Panc1 (cell line): ENCODE measurements around the gene FMO3. TPM values are rescaled to one million over a fixed set of nuclear protein-coding genes. Genes with fewer than 3 reads are reported as not detected.

Experiments
- ATAC-seq: fragments of 200-7000 bp; cut with Tn5 transposase; 2 replicates; pipeline ENCODE4 v1.9.1; 2020; ENCODE audit warnings: mild to moderate bottlenecking, moderate library complexity
- BruUV-seq: library from RNA; stranded (reverse); fragments of 400-500 nt; replicated peaks from 2 replicates; lab custom pipeline; 2021; lab: Mats Ljungman, UMichigan
- CTCF ChIA-PET: fragments of 300-600 bp; sonication (Branson Sonifier 250); formaldehyde crosslinking; loops from one replicate; lab custom pipeline; 2022; ENCODE audit warnings: antibody characterized with exemption; lab: Charles Lee
- POLR2A ChIA-PET: fragments of 300-600 bp; sonication (Branson Sonifier 250); formaldehyde crosslinking; loops from one replicate; lab custom pipeline; 2022; ENCODE audit warnings: antibody characterized with exemption; lab: Charles Lee
- DNase-seq: peaks from one replicate; pipeline ENCODE4 v3.0.0-alpha.2; 2010; ENCODE audit warnings: low read depth, low spot score
- H3K27ac ChIP-seq: 2 replicates; pipeline ENCODE4 v1.5.1; 2011; ENCODE audit warnings: mild to moderate bottlenecking, low read length, inconsistent platforms
- H3K27me3 ChIP-seq: fragments of 200-500 bp; sonication (Bioruptor generic); 2 replicates; pipeline ENCODE4 v1.6.0; 2014; ENCODE audit warnings: low read length, inconsistent platforms; ENCODE audit not compliant: control insufficient read depth, insufficient read depth
- H3K36me3 ChIP-seq: fragments of 200-500 bp; sonication (Bioruptor generic); 2 replicates; pipeline ENCODE4 v1.5.1; 2014; ENCODE audit warnings: inconsistent platforms, mild to moderate bottlenecking, low read length, moderate library complexity; ENCODE audit not compliant: control insufficient read depth, insufficient read depth
- H3K4me1 ChIP-seq: 2 replicates; pipeline ENCODE4 v1.5.1; 2011; ENCODE audit warnings: inconsistent platforms, mild to moderate bottlenecking, low read length, moderate library complexity; ENCODE audit not compliant: control insufficient read depth, insufficient read depth
- H3K4me3 ChIP-seq, 2 experiments: 2 replicates each; pipeline ENCODE4 v1.5.1; 2011 to 2012; ENCODE audit warnings: low read depth in 2 of 2, low read length in 2 of 2, mild to moderate bottlenecking in 2 of 2, inconsistent platforms in 1 of 2, moderate library complexity in 1 of 2
- H3K9me3 ChIP-seq: fragments of 200-500 bp; sonication (Bioruptor generic); 2 replicates; pipeline ENCODE4 v1.5.1; 2014; ENCODE audit warnings: low read depth, mild to moderate bottlenecking, inconsistent platforms, low read length, moderate library complexity; ENCODE audit not compliant: control insufficient read depth, insufficient read depth
- POLR2AphosphoS5 ChIP-seq: IDR thresholded peaks from 2 replicates; pipeline ENCODE4 v1.6.1; 2012; ENCODE audit warnings: mild to moderate bottlenecking, low read depth, low read length, moderate library complexity
- REST ChIP-seq, 2 experiments: IDR thresholded peaks; 2 replicates each; pipeline ENCODE4 v1.6.1; 2011 to 2012; ENCODE audit warnings: low read depth in 2 of 2, control low read depth in 1 of 2, low read length in 1 of 2, mild to moderate bottlenecking in 1 of 2, moderate library complexity in 1 of 2; ENCODE audit not compliant: insufficient read depth in 1 of 2
- SIN3A ChIP-seq: IDR thresholded peaks from 2 replicates; pipeline ENCODE4 v1.6.1; 2012; ENCODE audit warnings: low read depth, mild to moderate bottlenecking, low read length, moderate library complexity, borderline replicate concordance; ENCODE audit not compliant: insufficient read depth
- TCF7L2 ChIP-seq: IDR thresholded peaks from 2 replicates; pipeline ENCODE4 v1.6.1; 2011; ENCODE audit warnings: mild to moderate bottlenecking, low read depth, low read length, inconsistent platforms
- in situ Hi-C: cut with HindIII; loops from 2 replicates; pipeline ENCODE4 v1.10.0; 2016; ENCODE audit warnings: low sequenced_read_pairs, low pct_unique_long_range_greater_than_20kb
- intact Hi-C: fragments of 100-400 bp; cut with micrococcal nuclease; formaldehyde crosslinking; loops from one replicate; pipeline ENCODE4 v1.10.0; 2022; ENCODE audit not compliant: unreplicated experiment
- total RNA-seq: library from RNA; stranded (reverse); gene quantifications from one replicate; pipeline ENCODE4 v1.2.1, GENCODE V29; 2021; ENCODE audit not compliant: unreplicated experiment
- TF ChIP-seq, protein P1 (sequence below): fragments of 450-650 bp; IDR thresholded peaks from 2 replicates; pipeline ENCODE4 v1.5.1; 2017; ENCODE audit warnings: mild to moderate bottlenecking

The FMO3 gene
- total RNA-seq, 1 experiment from 2014 or later, result not detected

DNA sequence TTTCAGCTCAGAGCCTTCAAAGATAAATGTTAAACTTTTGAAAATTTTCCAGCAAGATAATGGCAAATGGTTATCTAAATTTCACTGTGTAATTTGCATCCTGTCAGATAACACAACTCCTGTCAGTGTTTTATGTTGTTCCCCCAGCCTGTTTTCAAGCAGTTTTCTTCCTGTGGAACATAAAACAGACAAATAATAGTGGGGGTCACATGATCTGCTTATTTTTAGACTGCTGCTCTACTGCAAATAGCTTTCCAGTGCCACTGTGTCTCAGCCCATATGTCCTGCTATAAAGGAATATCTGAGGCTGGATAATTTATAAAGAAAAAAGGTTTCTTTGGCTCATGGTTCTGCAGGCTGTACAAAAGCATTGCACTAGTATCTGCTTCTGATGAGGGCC lies 32.2 kb downstream of the FMO3 start:
- ATAC-seq, result no peak
- H3K36me3 ChIP-seq, result no peaks in the 10 kb centered on the region
- in situ Hi-C loops, result no loop called here
- CTCF ChIA-PET, result no interaction called here
- no peak overlapping the region for H3K4me3 ChIP-seq
- BruUV-seq, result no TSS peak
- TF ChIP-seq POLR2AphosphoS5 (no peak), SIN3A (no peak), REST (IDR thresholded peaks at IDR 0.05; ENCODE audit: insufficient read depth in 1 of 2, low read depth in 2 of 2, low read length in 1 of 2) (no peak), TCF7L2 (no peak)
- TF ChIP-seq, protein P1, sequence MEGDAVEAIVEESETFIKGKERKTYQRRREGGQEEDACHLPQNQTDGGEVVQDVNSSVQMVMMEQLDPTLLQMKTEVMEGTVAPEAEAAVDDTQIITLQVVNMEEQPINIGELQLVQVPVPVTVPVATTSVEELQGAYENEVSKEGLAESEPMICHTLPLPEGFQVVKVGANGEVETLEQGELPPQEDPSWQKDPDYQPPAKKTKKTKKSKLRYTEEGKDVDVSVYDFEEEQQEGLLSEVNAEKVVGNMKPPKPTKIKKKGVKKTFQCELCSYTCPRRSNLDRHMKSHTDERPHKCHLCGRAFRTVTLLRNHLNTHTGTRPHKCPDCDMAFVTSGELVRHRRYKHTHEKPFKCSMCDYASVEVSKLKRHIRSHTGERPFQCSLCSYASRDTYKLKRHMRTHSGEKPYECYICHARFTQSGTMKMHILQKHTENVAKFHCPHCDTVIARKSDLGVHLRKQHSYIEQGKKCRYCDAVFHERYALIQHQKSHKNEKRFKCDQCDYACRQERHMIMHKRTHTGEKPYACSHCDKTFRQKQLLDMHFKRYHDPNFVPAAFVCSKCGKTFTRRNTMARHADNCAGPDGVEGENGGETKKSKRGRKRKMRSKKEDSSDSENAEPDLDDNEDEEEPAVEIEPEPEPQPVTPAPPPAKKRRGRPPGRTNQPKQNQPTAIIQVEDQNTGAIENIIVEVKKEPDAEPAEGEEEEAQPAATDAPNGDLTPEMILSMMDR, result no peak
- H3K27me3 ChIP-seq, result no peaks in the 10 kb centered on the region
- no peaks in the 10 kb centered on the region for H3K4me1 ChIP-seq
- no peaks in the 10 kb centered on the region for H3K9me3 ChIP-seq
- POLR2A ChIA-PET, result no interaction called here
- no peak for DNase-seq
- intact Hi-C loops, result no loop called here
- H3K27ac ChIP-seq, result no peak overlapping the region

GRCh38 chr1:171126504-171126903 lies 35.8 kb downstream of the FMO3 start:
- no peaks in the 10 kb centered on the region for H3K9me3 ChIP-seq
- DNase-seq, result no peak

More at GRCh38 chr1:171126504-171126903, 35.8 kb downstream of the FMO3 start:
- Histone ChIP-seq H3K36me3 (no peaks in the 10 kb centered on the region), H3K27ac (no peak overlapping the region), H3K4me1 (no peaks in the 10 kb centered on the region), H3K4me3 (no peak overlapping the region), H3K27me3 (no peaks in the 10 kb centered on the region)
- no TSS peak for BruUV-seq
- in situ Hi-C loops (no loop called here), intact Hi-C loops (no loop called here)
- POLR2A ChIA-PET, result no interaction called here
- CTCF ChIA-PET, result no interaction called here
- TF ChIP-seq REST (IDR thresholded peaks at IDR 0.05; ENCODE audit: insufficient read depth in 1 of 2, low read depth in 2 of 2, low read length in 1 of 2) (no peak), POLR2AphosphoS5 (no peak), SIN3A (no peak)
- TF ChIP-seq, protein P1, result no peak
- no peak for ATAC-seq
